WI38 (cell line): ENCODE results near the gene SEC14L1.
"Not testable (repeated sequence)": the region's sequence is repeated elsewhere in the genome, so short reads cannot be mapped to it uniquely, and the experiment has no call there.

Source experiments
- H3K4me3 ChIP-seq: 2 replicates; pipeline ENCODE4 v1.5.1; 2011; ENCODE audit warnings: low read depth, mild to moderate bottlenecking, control low read depth, low read length
- CTCF ChIP-seq: IDR thresholded peaks from 2 replicates; pipeline ENCODE4 v1.5.1; 2012; ENCODE audit warnings: low read depth, mild to moderate bottlenecking, control low read depth, low read length

Gene SEC14L1

GRCh38 chr17:77099997-77100396, 40.8 kb upstream of the SEC14L1 start:
- TF ChIP-seq CTCF = no peak

GRCh38 chr17:77101521-77102410, 39.0 kb upstream of the SEC14L1 start:
- no peak overlapping the region for H3K4me3 ChIP-seq
- TF ChIP-seq CTCF = no peak

More at GRCh38 chr17:77099997-77100396, 40.8 kb upstream of the SEC14L1 start:
- no peak overlapping the region for H3K4me3 ChIP-seq

- not testable (repeated sequence) for H3K4me3 ChIP-seq
Measured at GRCh38 chr17:77102411-77103134, 38.2 kb upstream of the SEC14L1 start.

GRCh38 chr17:77105706-77106105, 35.1 kb upstream of the SEC14L1 start:
- no peak for TF ChIP-seq CTCF
- H3K4me3 ChIP-seq = no peak overlapping the region

GRCh38 chr17:77106874-77107358, 33.9 kb upstream of the SEC14L1 start:
- TF ChIP-seq CTCF = no peak
- H3K4me3 ChIP-seq = no peak overlapping the region

GRCh38 chr17:77107506-77108433, 33.0 kb upstream of the SEC14L1 start:
- H3K4me3 ChIP-seq = no peak overlapping the region
- no peak for TF ChIP-seq CTCF

GRCh38 chr17:77109159-77109759, 31.5 kb upstream of the SEC14L1 start:
- no peak overlapping the region for H3K4me3 ChIP-seq
- no peak for TF ChIP-seq CTCF
